H1 (cell line): Measurements from ENCODE around the gene PID1. TPM values are rescaled to one million over a fixed set of nuclear protein-coding genes. Genes with fewer than 3 reads are reported as not detected.

ENCODE experiments used
- CTCF ChIA-PET: fragments of 300-600 bp; sonication (Branson Sonifier 250); formaldehyde crosslinking; loops from one replicate; lab custom pipeline; 2021; ENCODE audit not compliant: partially characterized antibody; lab: Charles Lee
- POLR2A ChIA-PET: fragments of 300-600 bp; sonication (Branson Sonifier 250); formaldehyde crosslinking; loops from one replicate; lab custom pipeline; 2021; ENCODE audit warnings: inconsistent platforms; ENCODE audit not compliant: partially characterized antibody; lab: Charles Lee
- DNase-seq, 2 experiments: peaks; one replicate each; pipeline versions ENCODE4 v3.0.0 to v3.0.0-alpha.2; 2010 to 2022; ENCODE audit warnings: low spot score in 2 of 2, low read depth in 1 of 2, mixed read lengths in 1 of 2
- FAIRE-seq: peaks from 2 replicates; lab custom pipeline; 2011; peaks lifted over from hg19 to GRCh38; lab: Jason Lieb, UNC
- H2AFZ ChIP-seq: 2 replicates; pipeline ENCODE4 v1.8.1; 2012; ENCODE audit warnings: low read length, inconsistent platforms
- H2AK5ac ChIP-seq: 2 replicates; pipeline ENCODE4 v1.6.1; 2013; ENCODE audit warnings: low read depth, low read length
- H2BK120ac ChIP-seq: replicated peaks from 2 replicates; pipeline ENCODE3; 2013; ENCODE audit warnings: low read depth, low read length, inconsistent platforms
- H2BK12ac ChIP-seq: 2 replicates; pipeline ENCODE4 v1.6.1; 2013; ENCODE audit warnings: low read depth, low read length
- H2BK15ac ChIP-seq: 2 replicates; pipeline ENCODE4 v1.6.1; 2013; ENCODE audit warnings: low read length
- H2BK20ac ChIP-seq: 2 replicates; pipeline ENCODE4 v1.6.1; 2013; ENCODE audit warnings: low read length
- H2BK5ac ChIP-seq: 2 replicates; pipeline ENCODE4 v1.6.1; 2013; ENCODE audit warnings: low read depth, low read length
- H3K14ac ChIP-seq: 2 replicates; pipeline ENCODE4 v1.6.1; 2013; ENCODE audit warnings: inconsistent platforms; ENCODE audit not compliant: insufficient read length
- H3K18ac ChIP-seq: 2 replicates; pipeline ENCODE4 v1.6.1; 2013; ENCODE audit warnings: low read length; ENCODE audit errors: extremely low read depth
- H3K23ac ChIP-seq: 2 replicates; pipeline ENCODE4 v1.6.1; 2013; ENCODE audit warnings: inconsistent platforms; ENCODE audit not compliant: insufficient read length
- H3K23me2 ChIP-seq: 2 replicates; pipeline ENCODE4 v1.6.1; 2013; ENCODE audit warnings: low read depth, low read length
- H3K27ac ChIP-seq: 2 replicates; pipeline ENCODE4 v1.6.1; 2011; ENCODE audit warnings: low read depth, low read length, inconsistent platforms
- H3K27me3 ChIP-seq, 4 experiments: replicated peaks in 1 of 4; 1 replicate in 1 of 4; 2 replicates in 3 of 4; pipeline versions ENCODE4 v1.6.1 to v1.8.1; 2011 to 2013; ENCODE audit warnings: low read length in 3 of 4, mild to moderate bottlenecking in 3 of 4, inconsistent platforms in 2 of 4, mixed read lengths in 2 of 4, moderate library complexity in 1 of 4; ENCODE audit not compliant: control insufficient read depth in 3 of 4, insufficient read depth in 3 of 4; ENCODE audit errors: extremely low read depth in 1 of 4
- H3K36me3 ChIP-seq, 4 experiments: 2 replicates each; pipeline versions ENCODE4 v1.6.1 to v1.8.1; 2011 to 2013; ENCODE audit warnings: mild to moderate bottlenecking in 4 of 4, low read length in 3 of 4, moderate library complexity in 2 of 4, control low read depth in 1 of 4, inconsistent platforms in 1 of 4; ENCODE audit not compliant: insufficient read depth in 4 of 4, control insufficient read depth in 2 of 4
- H3K4ac ChIP-seq: replicated peaks from 2 replicates; pipeline ENCODE3; 2013; ENCODE audit warnings: low read length, low read depth, mixed read lengths, inconsistent platforms; ENCODE audit not compliant: insufficient read length
- H3K4me1 ChIP-seq, 4 experiments: replicated peaks in 1 of 4; 1 replicate in 1 of 4; 2 replicates in 3 of 4; pipeline versions ENCODE4 v1.6.1 to v1.8.1; 2011 to 2013; ENCODE audit warnings: low read length in 3 of 4, inconsistent platforms in 2 of 4, mixed read lengths in 1 of 4; ENCODE audit not compliant: insufficient read depth in 4 of 4, control insufficient read depth in 3 of 4
- H3K4me2 ChIP-seq, 2 experiments: 2 replicates each; pipeline versions ENCODE4 v1.6.1 to v1.8.1; 2011 to 2013; ENCODE audit warnings: low read depth in 2 of 2, low read length in 2 of 2, control low read depth in 1 of 2, inconsistent platforms in 1 of 2, mild to moderate bottlenecking in 1 of 2; ENCODE audit not compliant: insufficient read depth in 1 of 2
- H3K4me3 ChIP-seq, 4 experiments: fragments of 200-600, 300-600 bp in 1 of 4; sonication (generic), shearing (Covaris generic), sonication (Bioruptor Twin) in 1 of 4; 2 replicates each; pipeline versions ENCODE4 v1.5.1 to v1.8.1; 2011 to 2016; ENCODE audit warnings: low read length in 4 of 4, low read depth in 3 of 4, control low read depth in 2 of 4, inconsistent platforms in 2 of 4, mild to moderate bottlenecking in 2 of 4, mixed read lengths in 1 of 4, moderate library complexity in 1 of 4; ENCODE audit not compliant: insufficient read depth in 2 of 4; ENCODE audit errors: extremely low read depth in 1 of 4
- H3K56ac ChIP-seq: replicated peaks from 2 replicates; pipeline ENCODE3; 2013; ENCODE audit warnings: low read depth, mild to moderate bottlenecking, mixed read lengths, low read length, inconsistent platforms; ENCODE audit not compliant: insufficient read length
- H3K79me1 ChIP-seq: 2 replicates; pipeline ENCODE4 v1.6.1; 2013; ENCODE audit warnings: low read depth, low read length, control low read depth
- H3K79me2 ChIP-seq, 2 experiments: 2 replicates each; pipeline versions ENCODE4 v1.6.1 to v1.8.1; 2012 to 2013; ENCODE audit warnings: low read length in 2 of 2, mild to moderate bottlenecking in 2 of 2, inconsistent platforms in 1 of 2; ENCODE audit not compliant: insufficient read depth in 2 of 2, control insufficient read depth in 1 of 2
- H3K9ac ChIP-seq, 4 experiments: replicated peaks in 1 of 4; 1 replicate in 1 of 4; 2 replicates in 3 of 4; pipeline versions ENCODE4 v1.6.1 to v1.8.1; 2011 to 2013; ENCODE audit warnings: low read depth in 3 of 4, low read length in 3 of 4, control low read depth in 2 of 4, mild to moderate bottlenecking in 2 of 4, moderate library complexity in 2 of 4, inconsistent platforms in 1 of 4; ENCODE audit errors: extremely low read depth in 1 of 4
- H3K9me3 ChIP-seq, 2 experiments: 2 replicates each; pipeline versions ENCODE4 v1.6.1 to v1.8.1; 2012 to 2013; ENCODE audit warnings: mild to moderate bottlenecking in 2 of 2, moderate library complexity in 2 of 2, control low read depth in 1 of 2, inconsistent platforms in 1 of 2, low read depth in 1 of 2, low read length in 1 of 2, mixed read lengths in 1 of 2; ENCODE audit not compliant: insufficient read depth in 2 of 2
- H4K20me1 ChIP-seq, 2 experiments: replicated peaks in 1 of 2; 2 replicates each; pipeline versions ENCODE3 to v1.8.1; 2011 to 2013; ENCODE audit warnings: inconsistent platforms in 2 of 2, low read length in 2 of 2, mild to moderate bottlenecking in 1 of 2; ENCODE audit not compliant: insufficient read depth in 2 of 2, control insufficient read depth in 1 of 2
- H4K5ac ChIP-seq: 2 replicates; pipeline ENCODE4 v1.6.1; 2013; ENCODE audit warnings: low read length, low read depth, mixed read lengths, inconsistent platforms; ENCODE audit not compliant: insufficient read length
- H4K8ac ChIP-seq: 2 replicates; pipeline ENCODE4 v1.8.0; 2013; ENCODE audit warnings: mild to moderate bottlenecking, moderate library complexity, low read length, inconsistent platforms; ENCODE audit not compliant: insufficient read depth; ENCODE audit errors: extremely low read depth
- H4K91ac ChIP-seq: replicated peaks from 2 replicates; pipeline ENCODE3; 2013; ENCODE audit warnings: low read length, mixed read lengths, inconsistent platforms; ENCODE audit not compliant: insufficient read length
- SP4 ChIP-seq: IDR thresholded peaks from 2 replicates; pipeline ENCODE4 v1.6.1; 2012; ENCODE audit warnings: low read length, inconsistent platforms
- TAF7 ChIP-seq: optimal IDR thresholded peaks from 2 replicates; pipeline ENCODE3; 2011; ENCODE audit warnings: low read depth, mild to moderate bottlenecking, inconsistent platforms, low read length, moderate library complexity, borderline replicate concordance
- polyA plus RNA-seq, 7 experiments: library from polyadenylated mRNA; depleted of rRNA in 3 of 7; stranded (reverse) in 5 of 7; unstranded in 2 of 7; fragments of >200 nt in 5 of 7; fragments of 200-250 nt in 2 of 7; gene quantifications; 1 replicate in 5 of 7; 2 replicates in 1 of 7; 4 replicates in 1 of 7; pipeline versions ENCODE4 v1.2.1 to v1.2.3, GENCODE V29; 2011 to 2013; ENCODE audit warnings: missing spikeins in 2 of 7, mixed read lengths in 2 of 7
- total RNA-seq: library from RNA; stranded (reverse); fragmentation: NEBNext Ultra II Directional; extraction: Animal tissue kit (Norgen Biotek cat#: 25700); gene quantifications from 2 replicates; pipeline ENCODE4 v1.2.1, GENCODE V29; 2021

PID1 gene
- total and polyA plus RNA-seq, 2 of the 8 experiments (the other 6 are each of a cell fraction or from before 2014, with no cell fraction given): 1.5 to 3.3 TPM

GRCh38 chr2:229060147-229060546, 210.9 kb downstream of the PID1 start:
- H3K4ac ChIP-seq: no peak overlapping the region
- no peak overlapping the region for H3K23ac ChIP-seq
- H2BK15ac ChIP-seq: no peak overlapping the region
- no peak overlapping the region for H4K5ac ChIP-seq
- no peak overlapping the region for H3K56ac ChIP-seq
- H2AFZ ChIP-seq: no peak overlapping the region
- H3K23me2 ChIP-seq: no peaks in the 10 kb centered on the region
- ChIA-PET POLR2A (no interaction called here), CTCF (no interaction called here)
- no peaks in the 10 kb centered on the region for H3K79me1 ChIP-seq
- no peak overlapping the region for H2BK12ac ChIP-seq
- no peak overlapping the region for H3K4me3 ChIP-seq
- no peak overlapping the region for H3K9ac ChIP-seq
- H3K79me2 ChIP-seq: no peaks in the 10 kb centered on the region
- H3K14ac ChIP-seq: no peak overlapping the region
- H2BK20ac ChIP-seq: no peak overlapping the region
- H3K4me2 ChIP-seq: no peak overlapping the region
- H4K8ac ChIP-seq: no peak overlapping the region
- H3K27me3 ChIP-seq: no peaks in the 10 kb centered on the region
- no peak overlapping the region for H3K18ac ChIP-seq
- no peak for FAIRE-seq
- no peak overlapping the region for H2AK5ac ChIP-seq
- H2BK5ac ChIP-seq: no peak overlapping the region
- no peaks in the 10 kb centered on the region for H4K20me1 ChIP-seq
- DNase-seq: no peak
- no peak overlapping the region for H3K27ac ChIP-seq
- H3K9me3 ChIP-seq: no peaks in the 10 kb centered on the region
- H2BK120ac ChIP-seq: no peak overlapping the region
- no peaks in the 10 kb centered on the region for H3K36me3 ChIP-seq
- H4K91ac ChIP-seq: no peak overlapping the region
- H3K4me1 ChIP-seq: peaks cover 0 to 2% (median 0%) of the 10 kb centered on the region in 4 experiments; a peak in 1 of 7 replicates
- TF ChIP-seq SP4: no peak
- no peak for TF ChIP-seq TAF7
